NCI-H146 (cell line): Measurements from ENCODE around the gene ZSCAN21.

Experiments used
- DNase-seq: peaks from one replicate; lab custom pipeline; 2025; lab: John Stamatoyannopoulos, UW

Gene ZSCAN21

GRCh38 chr7:100027197-100027596 lies 22.4 kb upstream of the ZSCAN21 start:
- DNase-seq = no peak

- DNase-seq = no peak
Measured at GRCh38 chr7:100029596-100029995, 20.0 kb upstream of the ZSCAN21 start.

- no peak for DNase-seq
Measured at GRCh38 chr7:100033526-100033925, 16.0 kb upstream of the ZSCAN21 start.

DNA sequence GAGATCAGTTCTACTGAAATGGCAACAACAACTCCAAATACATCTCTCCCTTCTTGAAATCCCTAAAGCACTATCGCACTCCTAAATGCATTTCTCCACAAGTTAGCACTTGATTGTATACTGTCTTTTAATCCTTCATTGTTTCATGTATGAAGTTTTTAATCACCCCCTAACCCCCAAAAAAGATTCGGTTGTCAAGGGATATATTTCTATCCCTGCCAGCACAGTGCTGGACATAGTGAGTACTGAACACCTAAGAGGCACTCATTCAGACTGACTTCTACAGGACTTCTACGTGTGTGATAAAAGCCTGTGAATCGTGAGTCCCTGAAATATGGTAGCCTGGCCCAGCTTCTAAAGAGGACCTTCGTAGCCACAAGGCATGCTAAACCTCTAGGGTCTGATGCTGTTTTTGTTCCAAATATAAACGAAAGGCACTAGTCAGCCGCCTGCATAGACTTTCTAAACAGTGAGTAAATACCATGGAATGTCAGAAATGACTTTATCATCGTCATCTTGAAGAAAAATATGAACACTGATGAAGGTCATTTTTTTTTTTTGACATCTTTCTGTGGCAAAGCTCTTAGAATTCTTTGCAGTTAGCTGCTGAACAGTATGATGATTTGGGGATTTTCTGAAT lies 14.6 kb upstream of the ZSCAN21 start:
- DNase-seq = no peak

- no peak for DNase-seq
Measured at GRCh38 chr7:100035876-100036275, 13.7 kb upstream of the ZSCAN21 start.

GRCh38 chr7:100038326-100038725 lies 11.2 kb upstream of the ZSCAN21 start:
- DNase-seq = no peak

- no peak for DNase-seq
Measured at GRCh38 chr7:100040575-100040974, 9.0 kb upstream of the ZSCAN21 start.

DNA sequence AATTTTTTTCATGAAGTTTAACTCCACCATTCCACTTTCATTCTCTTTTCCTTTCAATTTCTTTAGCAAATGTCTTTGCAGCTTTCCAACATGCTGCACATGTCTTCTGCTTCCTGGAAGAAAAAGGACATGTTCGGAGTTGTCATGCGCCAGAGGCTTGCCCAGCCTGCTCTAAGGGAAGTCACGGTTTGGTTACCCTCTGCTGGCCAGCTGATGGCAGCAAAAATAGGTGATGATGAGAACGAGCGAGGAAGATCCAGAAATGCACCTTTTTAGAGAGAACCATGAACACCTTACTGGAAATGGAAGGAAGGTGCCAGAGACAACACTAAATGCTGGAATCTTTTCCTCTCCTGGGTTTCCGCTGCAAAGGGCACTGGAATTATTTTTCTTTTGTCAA lies 4.9 kb upstream of the ZSCAN21 start:
- DNase-seq = no peak

GRCh38 chr7:100048680-100049079 lies 894 bp upstream of the ZSCAN21 start:
- peak; percentile 14 for DNase-seq

GRCh38 chr7:100051611-100052010 lies 2.0 kb downstream of the ZSCAN21 start:
- no peak for DNase-seq

GRCh38 chr7:100053215-100053614 lies 3.6 kb downstream of the ZSCAN21 start:
- peak; percentile 70 for DNase-seq

DNA sequence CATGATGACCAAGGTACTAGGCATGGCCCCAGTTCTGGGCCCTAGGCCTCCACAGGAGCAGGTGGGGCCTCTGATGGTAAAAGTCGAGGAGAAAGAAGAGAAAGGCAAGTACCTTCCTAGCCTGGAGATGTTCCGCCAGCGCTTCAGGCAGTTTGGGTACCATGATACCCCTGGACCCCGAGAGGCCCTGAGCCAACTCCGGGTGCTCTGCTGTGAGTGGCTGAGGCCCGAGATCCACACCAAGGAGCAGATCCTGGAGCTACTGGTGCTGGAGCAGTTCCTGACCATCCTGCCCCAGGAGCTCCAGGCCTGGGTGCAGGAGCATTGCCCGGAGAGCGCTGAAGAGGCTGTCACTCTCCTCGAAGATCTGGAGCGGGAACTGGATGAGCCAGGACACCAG lies 7.4 kb downstream of the ZSCAN21 start:
- DNase-seq = no peak

DNA sequence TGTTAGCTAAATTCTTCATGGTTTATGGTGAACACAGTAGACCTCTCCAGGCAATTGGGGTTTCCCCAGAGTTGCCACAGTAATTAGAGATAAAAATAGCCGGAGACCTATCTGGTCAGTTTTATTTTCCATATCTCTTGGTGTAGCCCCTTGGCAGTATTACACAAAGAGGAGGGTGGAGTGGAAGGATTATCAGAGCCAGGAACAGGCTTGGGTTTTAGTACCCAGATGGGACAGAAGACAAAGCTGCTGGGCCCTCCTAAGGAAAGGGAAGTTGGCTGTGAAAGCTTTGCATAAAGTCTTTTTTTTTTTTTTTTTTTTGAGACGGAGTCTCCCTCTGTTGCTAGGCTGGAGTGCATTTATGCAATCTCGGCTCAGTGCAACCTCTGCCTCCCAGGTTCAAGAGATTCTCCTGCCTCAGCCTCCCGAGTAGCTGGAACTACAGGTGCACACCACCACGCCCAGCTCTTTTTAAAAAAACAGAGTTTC lies 9.7 kb downstream of the ZSCAN21 start:
- DNase-seq = no peak

DNA sequence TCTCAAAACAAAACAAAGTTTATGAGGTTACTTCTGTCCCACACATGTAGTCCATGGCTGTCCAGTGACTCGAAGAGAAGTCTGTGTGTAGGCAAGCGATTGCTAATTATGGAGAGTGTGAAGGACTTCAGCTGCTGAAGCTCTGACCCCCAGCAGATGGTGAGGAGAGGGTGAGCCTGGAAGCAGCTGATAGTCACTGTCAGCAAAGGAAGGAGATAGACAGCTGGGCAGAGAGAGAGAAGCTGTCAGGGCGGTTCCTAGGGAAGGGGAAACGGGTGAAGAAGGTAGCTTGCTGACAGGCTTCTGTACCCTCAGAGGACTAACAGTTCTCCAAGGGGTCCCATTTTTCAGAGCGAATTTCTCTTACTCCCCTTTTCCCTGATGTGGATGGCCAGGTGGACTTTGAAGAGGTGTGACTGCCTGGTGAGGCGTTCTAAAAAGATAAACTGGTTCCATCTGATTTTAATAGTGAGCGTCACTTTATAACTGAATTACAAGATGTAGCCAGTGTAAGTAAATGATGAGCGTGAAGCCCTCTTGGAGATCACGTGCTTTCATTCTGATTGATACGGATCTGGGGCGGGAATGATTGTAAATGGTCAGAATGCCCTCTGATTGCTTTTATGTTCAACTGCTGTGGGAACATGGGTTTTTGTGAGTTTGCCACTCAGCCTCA lies 12.1 kb downstream of the ZSCAN21 start:
- DNase-seq = no peak

GRCh38 chr7:100063376-100063775 lies 13.8 kb downstream of the ZSCAN21 start:
- DNase-seq = no peak

- DNase-seq = no peak
Measured at GRCh38 chr7:100064162-100064561, 14.6 kb downstream of the ZSCAN21 start.

DNA sequence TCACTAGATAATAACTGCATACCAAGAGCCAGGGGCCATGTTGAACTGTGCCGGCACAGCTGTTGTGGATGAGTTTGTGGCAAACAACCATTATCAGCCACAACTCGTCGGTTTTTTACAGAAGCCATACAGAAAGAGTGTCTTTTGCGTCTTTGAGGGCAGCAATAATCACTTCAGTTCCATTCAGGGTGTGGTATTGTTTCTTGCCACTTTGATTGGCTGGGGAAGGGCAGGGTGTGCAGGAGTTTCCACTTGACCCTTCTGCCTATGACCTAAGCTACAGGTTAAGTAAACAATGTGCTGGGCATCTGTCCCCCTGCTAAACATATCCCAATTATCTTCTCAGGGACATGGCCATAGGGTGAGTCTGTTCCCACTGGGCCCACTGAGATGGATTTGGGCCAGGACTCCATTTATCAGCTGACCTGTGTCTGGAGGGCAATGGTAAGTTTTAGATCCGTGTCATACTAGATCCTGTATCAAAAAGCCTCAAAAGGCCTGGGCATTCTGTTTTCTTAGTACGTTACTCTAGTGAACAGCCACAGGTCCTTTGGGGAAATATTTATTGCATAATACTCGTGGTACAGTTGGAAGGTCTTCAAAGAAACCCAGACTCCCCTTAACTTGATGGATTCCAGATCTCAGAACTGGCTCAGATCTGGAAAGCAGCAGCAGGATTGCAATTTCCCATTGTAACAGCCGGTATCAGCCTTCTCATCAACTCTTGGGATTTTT lies 16.0 kb downstream of the ZSCAN21 start:
- no peak for DNase-seq

DNA sequence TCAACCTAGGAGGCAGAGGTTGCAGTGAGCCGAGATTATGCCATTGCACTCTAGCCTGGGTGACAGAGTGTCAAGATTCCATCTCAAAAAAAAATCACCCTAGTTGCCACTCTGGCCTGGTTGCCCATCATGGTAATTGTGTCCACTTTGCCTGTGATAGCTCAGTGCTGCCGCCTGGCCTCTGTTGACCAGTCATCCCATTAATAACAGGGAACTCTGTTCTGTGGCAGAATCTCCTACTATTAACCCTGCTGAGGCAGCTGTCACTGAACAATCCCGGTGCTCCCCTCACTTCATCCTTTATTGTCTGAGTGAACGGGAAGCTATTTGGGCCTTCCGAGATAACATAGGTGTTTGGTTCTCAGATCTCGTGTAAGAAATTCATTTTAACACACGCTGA lies 17.4 kb downstream of the ZSCAN21 start:
- peak; percentile 27 for DNase-seq

GRCh38 chr7:100069991-100070390 lies 20.4 kb downstream of the ZSCAN21 start:
- no peak for DNase-seq

- no peak for DNase-seq
Measured at GRCh38 chr7:100071018-100071723, 21.6 kb downstream of the ZSCAN21 start.

GRCh38 chr7:100072462-100072861 lies 22.9 kb downstream of the ZSCAN21 start:
- DNase-seq = no peak

DNA sequence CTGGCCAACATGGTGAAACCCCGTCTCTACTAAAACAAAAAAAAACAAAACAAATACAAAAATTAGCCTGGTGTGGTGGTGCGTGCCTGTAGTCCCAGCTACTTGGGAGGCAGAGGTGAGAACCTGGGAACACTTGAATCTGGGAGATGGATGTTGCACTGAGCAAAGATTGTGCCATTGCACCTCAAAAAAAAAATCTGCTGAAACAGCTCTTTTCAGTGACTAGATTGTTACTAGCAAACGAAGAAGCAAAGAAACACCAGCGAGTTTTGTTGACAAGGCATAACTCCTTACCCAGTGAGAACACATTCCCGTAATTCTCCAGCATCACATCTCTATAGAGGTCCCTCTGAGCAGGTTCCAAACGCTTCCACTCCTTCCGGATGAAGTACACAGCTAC lies 25.3 kb downstream of the ZSCAN21 start:
- no peak for DNase-seq
